ENCODE data around the gene TMEM51.

Gene TMEM51

GRCh38 chr1:15201221-15201620 is 47.7 kb downstream of the TMEM51 start:
- DNase-seq (ENCODE audit: insufficient read length, low spot score) (no peak), FAIRE-seq (no peak)
- TF ChIP-seq, protein P1, sequence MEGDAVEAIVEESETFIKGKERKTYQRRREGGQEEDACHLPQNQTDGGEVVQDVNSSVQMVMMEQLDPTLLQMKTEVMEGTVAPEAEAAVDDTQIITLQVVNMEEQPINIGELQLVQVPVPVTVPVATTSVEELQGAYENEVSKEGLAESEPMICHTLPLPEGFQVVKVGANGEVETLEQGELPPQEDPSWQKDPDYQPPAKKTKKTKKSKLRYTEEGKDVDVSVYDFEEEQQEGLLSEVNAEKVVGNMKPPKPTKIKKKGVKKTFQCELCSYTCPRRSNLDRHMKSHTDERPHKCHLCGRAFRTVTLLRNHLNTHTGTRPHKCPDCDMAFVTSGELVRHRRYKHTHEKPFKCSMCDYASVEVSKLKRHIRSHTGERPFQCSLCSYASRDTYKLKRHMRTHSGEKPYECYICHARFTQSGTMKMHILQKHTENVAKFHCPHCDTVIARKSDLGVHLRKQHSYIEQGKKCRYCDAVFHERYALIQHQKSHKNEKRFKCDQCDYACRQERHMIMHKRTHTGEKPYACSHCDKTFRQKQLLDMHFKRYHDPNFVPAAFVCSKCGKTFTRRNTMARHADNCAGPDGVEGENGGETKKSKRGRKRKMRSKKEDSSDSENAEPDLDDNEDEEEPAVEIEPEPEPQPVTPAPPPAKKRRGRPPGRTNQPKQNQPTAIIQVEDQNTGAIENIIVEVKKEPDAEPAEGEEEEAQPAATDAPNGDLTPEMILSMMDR (IDR thresholded peaks at IDR 0.05; ENCODE audit: insufficient read depth, missing control alignments) = no peak

- TF ChIP-seq, protein P1 (IDR thresholded peaks at IDR 0.05; ENCODE audit: insufficient read depth, missing control alignments) = no peak
Observed at GRCh38 chr1:15201849-15202551, 48.5 kb downstream of the TMEM51 start.

GRCh38 chr1:15204931-15205330 is 51.4 kb downstream of the TMEM51 start:
- FAIRE-seq (no peak), DNase-seq (ENCODE audit: insufficient read length, low spot score) (no peak)

More at GRCh38 chr1:15201849-15202551, 48.5 kb downstream of the TMEM51 start:
- FAIRE-seq (no peak), DNase-seq (ENCODE audit: insufficient read length, low spot score) (no peak)

DNA sequence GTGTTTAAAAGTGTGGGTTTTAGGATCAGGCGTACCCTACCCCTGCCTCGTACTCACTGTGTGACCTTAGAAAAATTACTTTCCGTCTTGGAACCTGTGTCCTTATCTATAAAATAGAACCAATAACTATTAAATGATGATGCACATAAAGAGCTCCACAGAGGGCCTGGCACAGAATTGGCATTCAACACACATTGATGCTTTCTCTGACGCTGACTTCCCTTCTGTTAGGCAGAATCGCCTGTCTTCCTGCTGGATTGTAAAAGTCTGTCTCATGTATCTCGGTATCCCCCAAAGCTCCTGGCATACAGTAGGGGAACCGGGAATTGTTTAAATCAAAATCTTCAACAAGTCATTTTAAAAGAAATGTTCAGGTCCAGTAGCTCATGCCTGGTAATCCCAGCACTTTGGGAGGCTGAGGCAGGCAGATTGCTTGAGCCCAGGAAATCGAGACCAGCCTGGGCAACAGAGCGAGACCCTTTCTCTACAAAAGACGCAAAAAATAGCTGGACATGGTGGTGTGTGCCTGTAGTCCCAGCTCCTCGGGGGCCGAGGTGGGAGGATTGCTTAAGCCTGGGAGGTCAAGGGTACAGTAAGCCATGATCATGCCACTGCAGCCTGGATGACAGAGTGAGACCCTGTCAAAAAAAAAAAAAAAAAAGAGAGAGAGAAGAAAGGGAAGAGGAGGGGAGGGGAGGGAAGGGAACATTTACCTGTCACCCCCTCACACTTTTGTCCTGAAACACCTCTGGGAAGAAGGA is 52.2 kb downstream of the TMEM51 start:
- no peak for FAIRE-seq
- TF ChIP-seq, protein P1 (IDR thresholded peaks at IDR 0.05; ENCODE audit: insufficient read depth, missing control alignments) = no peak
- no peak for DNase-seq (ENCODE audit: insufficient read length, low spot score)

More at GRCh38 chr1:15204931-15205330, 51.4 kb downstream of the TMEM51 start:
- TF ChIP-seq, protein P1 (IDR thresholded peaks at IDR 0.05; ENCODE audit: insufficient read depth, missing control alignments) = no peak

GRCh38 chr1:15206418-15207030 is 53.0 kb downstream of the TMEM51 start:
- DNase-seq (ENCODE audit: insufficient read length, low spot score) (no peak), FAIRE-seq (no peak)
- TF ChIP-seq, protein P1 (IDR thresholded peaks at IDR 0.05; ENCODE audit: insufficient read depth, missing control alignments) = no peak

DNA sequence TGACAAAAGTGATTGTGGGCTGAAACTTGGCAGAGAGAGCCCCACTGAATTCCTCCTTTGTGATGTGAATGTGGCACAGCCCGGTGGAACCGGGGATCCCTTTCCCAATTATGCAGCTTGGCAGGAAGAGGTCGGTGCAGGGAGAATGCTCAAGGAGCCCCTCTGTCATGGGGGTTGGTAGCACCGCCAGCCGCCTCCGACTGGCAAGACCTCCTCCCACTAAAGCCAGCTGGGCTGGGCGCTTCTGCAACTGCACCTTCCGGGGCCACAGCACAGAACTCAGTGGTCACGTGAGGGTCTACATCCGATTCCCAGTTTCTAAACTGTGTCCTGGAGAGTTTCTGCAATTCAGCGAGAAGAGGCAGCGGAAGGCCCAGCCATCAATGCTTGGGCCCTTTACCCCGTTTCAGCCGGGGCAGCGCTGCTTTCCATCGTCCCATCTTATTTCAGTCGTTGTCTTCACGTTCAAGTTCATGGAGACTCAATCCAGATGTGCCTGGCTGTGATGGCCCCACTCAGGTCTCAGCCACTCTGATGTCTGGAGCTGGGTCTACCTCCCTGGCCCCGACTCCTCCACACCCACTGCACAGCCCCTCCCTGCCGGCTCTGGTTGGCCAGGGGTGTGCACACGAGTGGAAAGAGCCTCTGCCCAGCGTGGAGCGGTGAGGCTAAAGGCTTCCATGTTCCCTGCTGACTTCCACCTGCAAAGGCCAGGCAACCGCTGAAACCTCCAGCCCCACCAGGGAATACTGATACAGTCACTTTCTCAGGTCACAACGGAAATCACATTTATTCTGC is 53.7 kb downstream of the TMEM51 start:
- DNase-seq (ENCODE audit: insufficient read length, low spot score) (no peak), FAIRE-seq (no peak)
- TF ChIP-seq, protein P1 (IDR thresholded peaks at IDR 0.05; ENCODE audit: insufficient read depth, missing control alignments) = no peak
